GM18505 (cell line): Measurements from ENCODE around the gene CHTF18.
"Not testable (repeated sequence)": the region's sequence is repeated elsewhere in the genome, so short reads cannot be mapped to it uniquely, and the experiment has no call there.

ENCODE experiments used
- ATAC-seq: cut with Tn5 transposase; IDR thresholded peaks from one replicate; pipeline ENCODE4 v1.9.1; 2021; ENCODE audit not compliant: unreplicated experiment
- POLR2A ChIP-seq: IDR thresholded peaks from 4 replicates; pipeline ENCODE4 v1.6.1; 2011; ENCODE audit warnings: borderline replicate concordance; ENCODE audit not compliant: insufficient read depth, insufficient read length; ENCODE audit errors: extremely low read depth

The CHTF18 gene

GRCh38 chr16:775236-775796, 13.1 kb upstream of the CHTF18 start:
- TF ChIP-seq POLR2A, result no peak
- ATAC-seq, result no peak

GRCh38 chr16:776298-776697, 12.1 kb upstream of the CHTF18 start:
- not testable (repeated sequence) for ATAC-seq

GRCh38 chr16:776824-777223, 11.6 kb upstream of the CHTF18 start:
- TF ChIP-seq POLR2A, result no peak
- ATAC-seq, result no peak

GRCh38 chr16:777826-778225, 10.6 kb upstream of the CHTF18 start:
- ATAC-seq, result no peak

GRCh38 chr16:778447-778846, 10.0 kb upstream of the CHTF18 start:
- no peak for ATAC-seq
- TF ChIP-seq POLR2A, result no peak

More at GRCh38 chr16:777826-778225, 10.6 kb upstream of the CHTF18 start:
- TF ChIP-seq POLR2A, result no peak

- no peak for TF ChIP-seq POLR2A
- no peak for ATAC-seq
Observed at GRCh38 chr16:778909-779527, 9.4 kb upstream of the CHTF18 start.

GRCh38 chr16:779561-779960, 8.9 kb upstream of the CHTF18 start:
- TF ChIP-seq POLR2A, result no peak
- no peak for ATAC-seq

GRCh38 chr16:780296-780695, 8.1 kb upstream of the CHTF18 start:
- ATAC-seq, result no peak
- no peak for TF ChIP-seq POLR2A

- no peak for ATAC-seq
- TF ChIP-seq POLR2A, result no peak
Observed at GRCh38 chr16:781346-782010, 6.9 kb upstream of the CHTF18 start.

- no peak for ATAC-seq
- no peak for TF ChIP-seq POLR2A
Observed at GRCh38 chr16:782258-782657, 6.2 kb upstream of the CHTF18 start.

GRCh38 chr16:782766-783403, 5.5 kb upstream of the CHTF18 start:
- no peak for ATAC-seq
- no peak for TF ChIP-seq POLR2A

GRCh38 chr16:783404-784161, 4.8 kb upstream of the CHTF18 start:
- ATAC-seq, result no peak
- no peak for TF ChIP-seq POLR2A

- TF ChIP-seq POLR2A, result no peak
- ATAC-seq, result no peak
Observed at GRCh38 chr16:784431-784830, 4.0 kb upstream of the CHTF18 start.

- no peak for ATAC-seq
- no peak for TF ChIP-seq POLR2A
Observed at GRCh38 chr16:785563-786535, 2.6 kb upstream of the CHTF18 start.
